NK-92 (cell line): ENCODE results near the gene CERK.

ENCODE experiments used
- DNase-seq: peaks from one replicate; lab custom pipeline; 2025; ENCODE audit not compliant: unreplicated experiment; lab: John Stamatoyannopoulos, UW

CERK gene

GRCh38 chr22:46703996-46704370 is 34.1 kb downstream of the CERK start:
- no peak for DNase-seq

- no peak for DNase-seq
Measured at GRCh38 chr22:46703171-46703995, 34.7 kb downstream of the CERK start.

- no peak for DNase-seq
Measured at GRCh38 chr22:46701262-46701661, 36.8 kb downstream of the CERK start.

GRCh38 chr22:46699091-46699490 is 39.0 kb downstream of the CERK start:
- no peak for DNase-seq

GRCh38 chr22:46697811-46698515 is 40.1 kb downstream of the CERK start:
- DNase-seq: no peak

- DNase-seq: no peak
Measured at GRCh38 chr22:46696614-46697013, 41.4 kb downstream of the CERK start.

- no peak for DNase-seq
Measured at GRCh38 chr22:46696229-46696518, 41.9 kb downstream of the CERK start.

GRCh38 chr22:46695346-46696228 is 42.5 kb downstream of the CERK start:
- DNase-seq: no peak

- DNase-seq: no peak
Measured at GRCh38 chr22:46694416-46695170, 43.5 kb downstream of the CERK start.

- no peak for DNase-seq
Measured at GRCh38 chr22:46693634-46694415, 44.2 kb downstream of the CERK start.

- DNase-seq: no peak
Measured at GRCh38 chr22:46691571-46691970, 46.5 kb downstream of the CERK start.

GRCh38 chr22:46690146-46690545 is 47.9 kb downstream of the CERK start:
- DNase-seq: no peak

GRCh38 chr22:46688949-46689348 is 49.1 kb downstream of the CERK start:
- DNase-seq: no peak

GRCh38 chr22:46687460-46687859 is 50.6 kb downstream of the CERK start:
- DNase-seq: no peak

- DNase-seq: no peak
Measured at GRCh38 chr22:46687048-46687444, 51.0 kb downstream of the CERK start.

- no peak for DNase-seq
Measured at GRCh38 chr22:46686221-46687047, 51.6 kb downstream of the CERK start.

GRCh38 chr22:46684706-46685105 is 53.3 kb downstream of the CERK start:
- no peak for DNase-seq

- no peak for DNase-seq
Measured at GRCh38 chr22:46682011-46682731, 55.9 kb downstream of the CERK start.

- no peak for DNase-seq
Measured at GRCh38 chr22:46681010-46681409, 57.0 kb downstream of the CERK start.
